Measurements from ENCODE around the gene DCLK1.

GRCh38 chr13:35995136-35995535, 136.0 kb downstream of the DCLK1 start:
- TF ChIP-seq CTCF (IDR thresholded peaks at IDR 0.05): no peak
- no peak for TF ChIP-seq POLR2A (IDR thresholded peaks at IDR 0.05)

Measured in lower leg skin (tissue), 3 donors.